HG02840 (cell line): Measurements from ENCODE around the gene ATP10A.

Experiments used
- ATAC-seq: cut with Tn5 transposase; IDR thresholded peaks from one replicate; pipeline ENCODE4 v1.9.1; 2021; ENCODE audit warnings: mild to moderate bottlenecking, moderate library complexity, moderate number of reproducible peaks; ENCODE audit not compliant: unreplicated experiment, low FRiP score

ATP10A gene, protein sequence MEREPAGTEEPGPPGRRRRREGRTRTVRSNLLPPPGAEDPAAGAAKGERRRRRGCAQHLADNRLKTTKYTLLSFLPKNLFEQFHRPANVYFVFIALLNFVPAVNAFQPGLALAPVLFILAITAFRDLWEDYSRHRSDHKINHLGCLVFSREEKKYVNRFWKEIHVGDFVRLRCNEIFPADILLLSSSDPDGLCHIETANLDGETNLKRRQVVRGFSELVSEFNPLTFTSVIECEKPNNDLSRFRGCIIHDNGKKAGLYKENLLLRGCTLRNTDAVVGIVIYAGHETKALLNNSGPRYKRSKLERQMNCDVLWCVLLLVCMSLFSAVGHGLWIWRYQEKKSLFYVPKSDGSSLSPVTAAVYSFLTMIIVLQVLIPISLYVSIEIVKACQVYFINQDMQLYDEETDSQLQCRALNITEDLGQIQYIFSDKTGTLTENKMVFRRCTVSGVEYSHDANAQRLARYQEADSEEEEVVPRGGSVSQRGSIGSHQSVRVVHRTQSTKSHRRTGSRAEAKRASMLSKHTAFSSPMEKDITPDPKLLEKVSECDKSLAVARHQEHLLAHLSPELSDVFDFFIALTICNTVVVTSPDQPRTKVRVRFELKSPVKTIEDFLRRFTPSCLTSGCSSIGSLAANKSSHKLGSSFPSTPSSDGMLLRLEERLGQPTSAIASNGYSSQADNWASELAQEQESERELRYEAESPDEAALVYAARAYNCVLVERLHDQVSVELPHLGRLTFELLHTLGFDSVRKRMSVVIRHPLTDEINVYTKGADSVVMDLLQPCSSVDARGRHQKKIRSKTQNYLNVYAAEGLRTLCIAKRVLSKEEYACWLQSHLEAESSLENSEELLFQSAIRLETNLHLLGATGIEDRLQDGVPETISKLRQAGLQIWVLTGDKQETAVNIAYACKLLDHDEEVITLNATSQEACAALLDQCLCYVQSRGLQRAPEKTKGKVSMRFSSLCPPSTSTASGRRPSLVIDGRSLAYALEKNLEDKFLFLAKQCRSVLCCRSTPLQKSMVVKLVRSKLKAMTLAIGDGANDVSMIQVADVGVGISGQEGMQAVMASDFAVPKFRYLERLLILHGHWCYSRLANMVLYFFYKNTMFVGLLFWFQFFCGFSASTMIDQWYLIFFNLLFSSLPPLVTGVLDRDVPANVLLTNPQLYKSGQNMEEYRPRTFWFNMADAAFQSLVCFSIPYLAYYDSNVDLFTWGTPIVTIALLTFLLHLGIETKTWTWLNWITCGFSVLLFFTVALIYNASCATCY (N-terminal part only)

DNA sequence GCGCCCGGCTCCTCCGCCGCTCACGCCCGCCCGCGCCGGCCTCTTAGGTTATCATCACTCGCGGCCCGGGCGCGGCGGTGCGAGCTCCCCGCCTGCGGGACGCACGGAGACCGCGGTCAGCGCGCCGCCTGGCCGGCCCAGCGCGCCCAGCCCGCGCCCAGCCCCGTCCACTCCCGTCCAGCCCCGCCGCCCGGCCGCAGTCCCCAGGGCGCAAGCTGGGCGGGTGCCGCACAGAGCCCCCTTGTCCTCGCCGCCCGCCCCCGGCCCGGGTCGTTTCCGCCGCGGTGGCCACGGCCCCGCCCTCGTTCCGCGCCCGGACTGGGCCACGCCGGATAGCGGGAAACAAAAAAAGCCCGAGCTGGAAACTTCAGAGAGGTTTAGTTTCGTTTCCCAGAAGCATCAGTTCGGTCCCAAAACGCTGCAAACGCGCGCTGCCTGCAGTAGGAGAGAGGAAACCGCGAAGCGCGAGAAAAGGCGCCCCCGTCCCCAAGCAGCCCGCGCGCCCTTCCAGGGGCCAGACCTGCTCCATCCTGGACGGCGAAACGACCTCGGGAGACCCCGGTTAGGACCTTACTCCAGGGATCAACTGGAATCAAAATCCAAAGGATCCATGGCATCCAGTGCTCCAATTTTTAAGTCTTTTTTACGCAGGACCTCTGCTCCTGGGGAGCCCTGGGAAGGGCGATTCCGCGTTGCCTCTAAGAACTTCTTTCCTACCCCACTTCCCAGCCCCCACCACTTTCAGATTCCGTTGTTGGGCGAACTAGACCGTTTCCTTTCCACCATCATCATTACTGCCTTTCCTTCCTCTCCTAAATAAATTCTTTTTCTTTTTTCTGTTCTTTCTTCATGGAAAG is at the start of gene ATP10A:
ATP10A (minus strand) TSS at position 217 of the 857 bp plus-strand sequence. CDS start 231 bp downstream, outside the sequence.
- ATAC-seq: no peak

DNA sequence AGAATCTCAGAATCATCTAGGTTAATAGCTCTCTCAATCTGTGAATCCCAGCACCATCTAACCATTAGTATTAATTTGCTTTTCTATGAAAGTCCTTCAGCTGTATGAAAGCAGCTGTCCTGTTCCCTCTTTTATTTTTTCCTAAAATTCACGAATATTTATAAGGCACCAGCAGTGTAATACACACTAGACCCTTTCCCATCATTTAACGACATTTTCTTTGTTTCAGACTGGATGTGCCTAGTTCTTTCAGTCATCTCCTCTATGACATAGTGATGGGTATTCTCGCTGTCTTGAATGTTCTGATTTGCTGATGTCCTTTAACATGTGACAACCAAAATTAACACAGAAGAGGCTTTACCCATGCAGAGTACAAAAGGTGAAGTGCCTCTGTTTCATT is 48.9 kb upstream of the ATP10A start:
- no peak for ATAC-seq

DNA sequence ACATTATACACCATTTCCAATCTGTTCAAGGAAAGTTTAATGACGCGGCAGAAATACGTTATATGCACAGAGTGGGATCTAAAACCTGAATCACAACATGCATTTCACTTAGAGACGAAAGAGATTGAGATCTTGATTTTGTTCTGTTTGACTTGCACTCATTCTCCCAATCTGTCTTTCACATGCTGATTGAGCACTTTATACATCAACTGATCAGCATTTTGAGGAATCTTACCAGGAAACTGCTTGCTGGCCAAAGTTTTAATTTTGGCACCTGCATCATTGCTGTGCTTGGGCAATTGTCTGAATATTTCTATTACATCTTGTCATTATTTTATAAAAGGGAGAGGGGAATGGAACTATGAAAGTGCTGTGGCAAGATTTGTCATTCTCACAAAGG is 47.7 kb upstream of the ATP10A start:
- no peak for ATAC-seq

DNA sequence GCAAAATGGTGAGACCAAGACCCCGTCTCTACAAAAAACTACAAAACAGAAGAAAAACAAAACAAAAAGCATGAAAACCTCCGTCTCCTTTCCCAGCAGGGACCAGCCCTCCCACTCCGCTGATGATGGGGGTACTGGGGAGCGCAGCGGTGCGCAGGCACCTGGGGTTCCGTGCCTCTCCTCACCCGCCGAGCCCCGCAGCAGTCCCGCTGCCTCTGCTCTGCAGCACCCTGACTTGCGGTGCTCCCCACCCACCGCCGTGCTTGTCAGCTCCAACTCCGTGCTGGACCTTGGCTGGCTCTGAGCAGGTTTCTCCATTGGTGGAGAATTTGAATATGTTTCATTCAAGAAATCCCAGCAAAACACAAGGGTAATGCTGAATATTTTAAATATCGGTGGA is 46.7 kb upstream of the ATP10A start:
- ATAC-seq: no peak

DNA sequence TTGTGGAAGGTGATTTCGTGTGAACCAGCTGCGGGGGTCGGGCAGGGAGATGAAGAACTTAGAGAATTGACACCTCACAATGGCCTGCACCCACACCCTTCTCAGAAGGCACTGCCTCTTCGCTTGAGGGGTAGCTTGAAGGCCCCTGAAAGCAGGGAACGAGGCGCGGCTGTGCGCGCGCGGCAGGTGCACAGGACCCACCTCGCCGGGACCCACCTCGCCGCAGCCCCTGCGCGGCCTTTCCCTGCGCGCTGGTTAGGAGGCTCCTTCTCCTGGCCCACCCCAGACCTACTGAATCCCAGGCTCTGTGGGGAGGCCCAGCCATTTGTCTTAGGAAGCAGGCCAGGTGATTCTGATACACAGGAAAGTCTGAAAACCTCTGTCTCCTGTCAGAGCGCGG is 46.2 kb upstream of the ATP10A start:
- no peak for ATAC-seq

DNA sequence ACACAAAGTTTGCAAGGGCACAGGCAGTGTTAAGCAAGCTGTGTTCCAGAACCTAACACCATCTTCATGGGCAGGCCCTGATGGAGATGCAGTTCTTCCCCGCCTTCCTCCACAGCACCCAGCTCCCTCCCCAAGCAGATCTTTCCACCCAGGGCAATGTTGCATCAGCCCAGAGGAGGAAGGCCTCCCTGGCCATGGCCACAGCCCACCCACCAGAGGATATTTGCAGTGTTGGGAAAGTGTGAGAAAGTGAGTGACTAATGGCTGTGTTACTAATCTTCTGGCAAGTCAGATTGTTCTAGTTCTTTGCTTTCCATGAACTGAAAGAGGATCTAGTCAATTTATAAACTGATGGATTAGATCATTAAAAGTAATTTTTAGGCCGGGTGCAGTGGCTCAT is 42.0 kb upstream of the ATP10A start:
- ATAC-seq: no peak

DNA sequence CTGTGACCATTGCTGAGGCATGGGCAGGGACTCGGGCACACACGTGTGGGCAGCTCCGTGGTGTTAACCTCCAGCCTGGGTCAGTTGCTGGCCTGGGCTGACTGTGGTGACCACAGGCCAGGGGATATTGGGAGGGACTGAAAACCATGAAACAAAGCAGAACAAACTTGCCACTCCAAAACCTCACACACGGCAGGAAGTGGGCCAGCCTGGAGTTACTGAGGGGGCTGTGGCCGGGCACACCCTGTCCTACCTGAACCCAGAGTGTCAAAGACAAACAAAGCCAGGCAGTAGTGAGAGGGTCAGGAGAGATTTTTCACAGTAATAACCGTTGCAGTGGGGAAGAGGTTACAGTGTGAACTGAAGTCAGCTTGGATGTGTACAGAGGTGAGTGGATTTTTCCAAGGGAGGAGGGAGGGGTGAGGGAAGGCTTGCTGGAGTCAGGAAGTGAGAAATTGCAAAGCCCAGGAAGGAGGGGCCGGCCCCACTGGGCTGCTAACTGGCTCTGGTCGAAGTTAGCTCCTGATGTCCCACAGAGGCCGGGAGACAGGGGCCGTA is 40.0 kb upstream of the ATP10A start:
- no peak for ATAC-seq

DNA sequence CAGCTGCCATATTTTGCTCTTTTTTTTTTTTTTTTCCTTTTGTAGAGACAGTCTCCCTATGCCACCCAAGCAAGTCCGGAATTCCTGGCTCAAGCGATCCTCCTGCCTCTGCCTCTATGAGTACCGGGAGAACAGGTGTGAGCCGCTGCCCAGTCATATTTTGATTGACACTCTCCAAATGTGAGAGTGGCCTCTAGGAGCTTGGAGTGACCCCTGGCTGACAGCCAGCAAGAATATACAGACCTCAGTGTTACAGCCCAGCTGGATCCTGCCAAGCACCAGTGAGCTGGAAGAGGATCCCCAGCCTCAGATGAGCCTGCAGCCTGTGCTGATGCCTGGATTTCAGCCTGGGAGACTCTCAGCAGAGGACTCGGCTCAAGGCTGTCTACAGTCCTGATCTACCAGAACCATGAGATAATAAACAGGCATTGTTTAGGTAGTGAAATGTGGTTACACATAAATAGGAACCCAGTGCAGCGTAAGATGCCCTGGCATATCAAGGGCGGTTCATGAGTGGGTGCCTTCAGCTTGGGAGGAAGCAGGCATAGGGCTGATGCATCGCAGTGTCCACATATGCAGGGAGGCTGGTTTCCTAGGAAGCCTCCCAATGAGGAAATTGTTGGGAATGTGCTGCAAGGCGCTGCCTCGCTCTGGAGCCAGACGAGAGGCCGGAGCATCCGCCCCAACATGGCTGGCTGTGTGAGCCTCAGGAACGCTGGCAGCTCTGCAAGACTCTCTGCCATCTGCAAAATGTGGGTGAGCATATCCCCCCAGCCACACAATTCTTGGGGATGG is 38.9 kb upstream of the ATP10A start:
- no peak for ATAC-seq

DNA sequence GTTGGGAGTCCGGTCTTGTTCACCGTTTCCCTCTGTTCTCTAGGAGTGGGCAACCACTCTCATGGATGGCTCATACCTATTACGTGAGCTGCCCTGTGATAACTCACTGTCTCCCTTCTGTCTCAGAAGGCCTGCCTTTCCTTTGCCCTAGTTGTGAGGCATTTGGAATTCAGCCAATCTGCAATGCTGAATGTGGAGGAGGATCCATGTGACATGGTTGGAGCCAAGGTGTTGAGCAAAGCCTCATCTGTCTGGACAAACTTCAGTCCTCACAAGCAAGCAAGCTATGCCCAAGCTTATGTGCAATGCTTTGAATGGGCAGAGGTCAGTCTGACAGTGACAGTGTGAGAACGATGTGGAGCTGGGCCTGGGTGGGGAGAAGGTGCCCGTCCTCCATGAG is 37.8 kb upstream of the ATP10A start:
- no peak for ATAC-seq

DNA sequence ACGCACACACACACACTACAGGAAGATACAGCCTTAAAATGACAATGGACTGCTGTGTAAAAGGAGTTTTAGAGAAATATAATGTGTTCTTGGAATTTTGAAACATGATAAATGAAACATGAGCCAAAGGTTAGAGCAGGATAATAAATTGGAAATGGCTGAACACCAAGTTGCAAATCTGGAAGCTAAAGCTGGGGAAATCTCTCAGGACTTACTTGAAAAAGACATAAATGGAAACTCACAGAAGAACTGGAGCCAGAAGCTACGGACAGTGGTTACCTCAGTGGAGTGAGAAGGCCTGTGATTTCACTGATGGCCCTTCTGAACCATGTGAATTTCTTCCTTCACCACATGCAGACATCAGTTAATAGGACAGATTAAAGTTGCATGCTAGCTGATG is 37.3 kb upstream of the ATP10A start:
- no peak for ATAC-seq

DNA sequence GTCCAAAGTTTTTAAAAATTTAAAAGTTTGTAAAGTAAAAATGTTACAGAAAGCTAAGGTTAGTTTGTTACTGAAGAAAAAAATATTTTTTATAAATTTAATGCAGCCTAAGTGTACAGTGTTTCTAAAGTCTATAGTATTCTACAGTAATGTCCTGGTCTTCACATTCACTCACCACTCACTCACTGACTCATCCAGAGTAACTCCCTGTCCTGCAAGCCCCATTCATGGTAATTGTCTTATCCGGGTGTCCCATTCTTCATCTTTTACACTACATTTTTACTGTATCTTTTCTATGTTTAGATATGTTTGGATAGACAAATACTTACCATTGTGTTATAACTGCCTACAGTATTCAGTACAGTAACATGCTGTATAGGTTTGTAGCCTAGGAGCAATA is 36.7 kb upstream of the ATP10A start:
- ATAC-seq: no peak

DNA sequence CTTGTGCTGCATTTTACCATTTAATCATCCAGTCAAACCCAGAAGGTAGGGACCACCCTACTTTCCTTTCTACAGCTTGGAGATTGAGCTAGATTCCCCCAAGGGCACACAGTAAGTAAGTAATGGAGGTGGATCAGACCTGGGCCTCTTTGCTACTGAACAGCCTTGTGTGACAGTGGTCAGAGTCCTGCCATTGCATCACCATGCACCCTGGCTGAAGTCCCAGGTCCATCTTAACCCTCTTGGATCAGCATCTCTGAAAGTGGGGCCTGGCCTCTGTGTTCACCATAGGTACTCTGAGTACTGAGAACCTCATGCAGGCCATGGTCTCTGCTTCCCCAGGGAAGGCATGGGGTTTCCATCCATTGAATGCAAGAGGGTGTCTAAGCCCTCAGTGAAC is 34.5 kb upstream of the ATP10A start:
- no peak for ATAC-seq

DNA sequence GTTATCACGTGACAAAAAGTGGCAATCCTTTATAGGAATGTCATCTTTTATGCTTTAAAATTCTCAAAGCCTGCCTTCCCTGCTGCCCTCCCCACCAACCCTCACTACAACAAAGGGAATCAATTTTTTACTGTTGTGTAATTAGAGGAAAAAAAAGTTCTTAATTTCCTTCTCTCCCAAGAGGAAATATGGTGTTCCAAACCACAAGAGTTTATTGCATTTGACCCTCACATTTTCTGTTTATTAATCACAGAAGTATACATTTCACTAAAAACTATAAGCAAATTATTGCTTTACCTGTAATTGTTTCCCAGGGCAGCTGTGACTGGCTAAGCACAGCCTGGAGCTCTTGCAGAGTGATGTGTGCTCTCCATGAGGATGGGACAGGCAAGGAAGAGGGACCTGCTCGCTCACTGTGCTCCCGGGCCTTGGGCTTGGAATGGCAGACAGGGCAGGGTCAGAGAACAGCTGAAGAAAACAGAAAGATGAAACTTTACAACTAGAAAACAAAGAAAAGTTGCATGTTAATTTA is 31.3 kb upstream of the ATP10A start:
- no peak for ATAC-seq

DNA sequence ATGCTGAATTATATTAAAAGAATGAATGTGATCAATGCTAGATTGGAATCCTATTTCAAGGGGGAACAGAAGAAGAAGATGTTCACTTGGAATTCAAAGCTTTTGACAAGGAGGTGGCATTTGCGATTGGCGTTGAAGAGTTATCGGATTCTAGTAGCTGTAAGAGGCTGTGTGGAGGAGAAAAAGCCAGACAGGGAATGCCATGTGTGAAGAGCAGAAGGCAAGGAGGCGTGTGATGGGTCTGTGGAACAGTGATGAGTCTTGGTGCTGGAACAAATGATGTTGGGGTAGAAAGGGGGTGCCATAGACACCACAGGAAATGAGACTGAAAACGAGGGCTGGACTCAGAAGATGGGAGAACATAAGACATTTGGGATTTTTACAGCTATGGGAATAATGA is 30.5 kb upstream of the ATP10A start:
- no peak for ATAC-seq

DNA sequence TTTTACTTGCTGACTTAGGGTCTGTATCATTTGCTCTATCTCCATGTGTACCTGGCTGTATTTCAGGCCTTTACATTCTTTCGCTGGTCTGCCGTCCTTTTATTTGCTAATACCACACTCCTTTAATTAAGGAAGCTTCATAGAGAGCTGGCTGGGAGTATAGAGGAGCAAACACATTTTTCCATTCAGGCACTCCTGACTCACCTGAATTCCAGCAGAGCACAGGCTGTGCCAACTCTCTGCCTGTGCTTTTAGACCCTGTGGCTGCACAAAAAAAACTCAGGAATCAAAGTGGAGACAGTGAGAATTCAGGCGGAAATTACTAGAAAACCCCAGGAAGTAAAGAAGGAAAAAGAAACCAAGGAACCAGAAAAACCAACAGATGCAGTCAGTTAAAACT is 29.0 kb upstream of the ATP10A start:
- ATAC-seq: no peak

DNA sequence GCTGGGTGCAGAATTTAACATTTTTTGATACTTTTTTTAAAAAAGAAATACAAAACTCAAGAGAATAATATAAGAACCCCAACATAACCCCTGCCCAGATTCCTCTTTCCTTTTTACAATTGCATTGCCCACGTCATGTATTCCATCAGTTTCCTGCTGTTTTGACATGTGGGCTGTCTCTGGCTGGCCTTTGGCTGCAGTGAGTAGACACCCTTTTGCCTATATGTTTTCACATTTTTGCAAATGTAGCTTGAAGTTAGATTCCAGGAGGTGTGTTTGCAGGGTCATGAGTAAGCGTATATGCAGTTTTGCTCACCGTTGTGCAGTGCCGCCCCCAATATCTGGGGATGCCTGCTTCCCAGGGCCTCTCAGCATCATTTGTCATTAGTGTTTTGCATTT is 28.0 kb upstream of the ATP10A start:
- ATAC-seq: no peak

DNA sequence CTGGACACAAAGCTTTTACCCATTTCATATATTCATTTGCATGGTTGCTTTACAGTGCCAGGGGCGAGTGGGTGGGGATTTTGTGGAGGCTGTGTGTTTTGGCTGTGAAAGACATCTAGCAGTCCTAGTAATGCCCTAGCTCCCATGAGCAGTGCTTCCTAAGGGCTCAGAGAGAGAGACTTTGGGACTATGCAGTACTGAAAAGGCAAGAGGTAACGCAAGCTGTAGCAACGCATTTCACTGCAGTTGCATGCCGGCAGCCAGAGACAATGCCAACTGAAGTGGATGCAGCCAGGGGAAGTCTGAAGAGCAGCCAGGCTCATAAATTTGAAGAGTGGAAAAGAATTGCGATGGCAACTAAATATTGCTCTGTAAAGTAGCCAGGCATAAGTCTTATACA is 27.4 kb upstream of the ATP10A start:
- no peak for ATAC-seq

DNA sequence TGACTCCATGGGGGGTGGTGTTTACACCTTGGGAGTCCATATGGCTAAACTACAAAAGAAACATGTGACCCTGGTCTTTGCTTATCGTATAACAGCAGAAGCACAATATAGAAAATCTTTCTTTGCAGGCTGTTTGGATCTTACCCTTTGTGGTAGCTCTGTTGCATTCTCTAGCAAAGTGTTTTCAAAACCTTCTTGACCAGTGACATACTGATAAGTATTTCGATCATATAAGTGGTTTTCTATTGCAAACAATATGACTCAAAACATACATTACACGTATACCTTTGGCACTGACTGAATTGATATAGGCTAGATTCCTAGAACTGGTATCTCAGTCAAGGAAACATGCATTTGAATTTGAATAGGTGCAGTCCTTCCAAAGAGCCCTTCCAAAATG is 24.7 kb upstream of the ATP10A start:
- no peak for ATAC-seq
